Measurements from ENCODE around the gene DYNLRB1. TPM values are rescaled to one million over a fixed set of nuclear protein-coding genes. Genes with fewer than 3 reads are reported as not detected.

Gene DYNLRB1
- total RNA-seq, 4 donors from 2014 or later: 20.8 to 289 (median 149) TPM

- intact Hi-C loops (cut with DNase I; ENCODE audit: low total_unique reads): no loop called here
- no peaks in the 10 kb centered on the region for H3K9me3 ChIP-seq
- no peak overlapping the region for H3K27ac ChIP-seq
- H3K36me3 ChIP-seq: no peaks in the 10 kb centered on the region
- H3K27me3 ChIP-seq: no peaks in the 10 kb centered on the region
- no peak overlapping the region for H3K4me3 ChIP-seq
- TF ChIP-seq CTCF (IDR thresholded peaks at IDR 0.05): no peak
- TF ChIP-seq POLR2A (IDR thresholded peaks at IDR 0.05): no peak
- no peak for DNase-seq
- H3K4me1 ChIP-seq: peaks cover 0 to 3% of the 10 kb centered on the region in 2 donors
These were observed 70.4 kb downstream of the DYNLRB1 start for GRCh38 chr20:34586488-34587163.

Small RNA genes within 50 kb of the gene (small RNA-seq; reads per million reads assigned to genes)
- gene RF00019: not detected

Other genes with a start within 250 kb of the DYNLRB1 start
- 10 to 100 TPM; 53.8 to 82.7 (median 73.3) TPM for gene AHCY, start 213.1 kb upstream of the DYNLRB1 start, total RNA-seq
- 10 to 100 TPM; 35.6 to 97.9 (median 65.4) TPM for gene ITCH, start 153.1 kb upstream of the DYNLRB1 start, total RNA-seq
- 10 to 100 TPM in 3 of 4 donors, 1 to 10 TPM in 1; 6.7 to 57.1 (median 20.0) TPM for gene MAP1LC3A, start 42.3 kb downstream of the DYNLRB1 start, total RNA-seq
- 10 to 100 TPM in 2 of 4 donors, 1 to 10 TPM in 2; 9.5 to 17.5 (median 12.5) TPM for gene PIGU, start 160.7 kb downstream of the DYNLRB1 start, total RNA-seq
- 10 to 100 TPM in 1 of 4 donors, 1 to 10 TPM in 3; 1.2 to 23.2 (median 2.8) TPM for gene TP53INP2, start 187.9 kb downstream of the DYNLRB1 start, total RNA-seq